Measurements from ENCODE around the gene DST.

DNA sequence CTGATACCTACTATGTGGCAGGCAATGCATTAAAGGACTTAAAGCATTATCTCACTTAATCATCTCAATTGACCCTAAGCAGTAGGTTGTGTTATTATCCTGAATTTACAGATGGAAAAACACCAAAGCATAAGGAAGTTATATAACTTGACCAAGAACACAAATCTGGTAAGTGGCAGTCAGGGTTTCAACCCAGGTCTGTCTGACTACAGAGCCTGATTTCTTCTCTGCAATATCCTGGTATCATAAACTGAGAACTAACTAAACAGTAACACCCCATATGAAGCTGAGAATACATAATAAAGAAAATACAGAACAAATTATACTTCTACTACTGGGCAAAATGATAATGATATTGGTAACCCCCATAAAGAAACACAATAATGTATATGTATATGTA, 13.8 kb upstream of the DST start:
- TF ChIP-seq EZH2 (IDR thresholded peaks at IDR 0.05) (no peak), CTCF (IDR thresholded peaks at IDR 0.05) (no peak)
